GM21529 (cell line): ENCODE measurements around the gene ETAA1.

Experiments used
- ATAC-seq: cut with Tn5 transposase; IDR thresholded peaks from one replicate; pipeline ENCODE4 v1.9.1; 2021; ENCODE audit not compliant: unreplicated experiment

Gene ETAA1

GRCh38 chr2:67397143-67397986 lies at the start of gene ETAA1:
ETAA1 (plus strand) TSS chr2:67397333; CDS start chr2:67397449, 116 bp downstream.
- ATAC-seq: peak; percentile 99

- ATAC-seq: no peak
Measured at GRCh38 chr2:67366832-67367412, 30.2 kb upstream of the ETAA1 start.

GRCh38 chr2:67374481-67374880 lies 22.7 kb upstream of the ETAA1 start:
- ATAC-seq: no peak

GRCh38 chr2:67374949-67375348 lies 22.2 kb upstream of the ETAA1 start:
- no peak for ATAC-seq

GRCh38 chr2:67378555-67378954 lies 18.6 kb upstream of the ETAA1 start:
- no peak for ATAC-seq

GRCh38 chr2:67379048-67379447 lies 18.1 kb upstream of the ETAA1 start:
- ATAC-seq: no peak

- ATAC-seq: no peak
Measured at GRCh38 chr2:67384123-67384822, 12.9 kb upstream of the ETAA1 start.

- no peak for ATAC-seq
Measured at GRCh38 chr2:67388680-67389079, 8.5 kb upstream of the ETAA1 start.

GRCh38 chr2:67389286-67389685 lies 7.8 kb upstream of the ETAA1 start:
- ATAC-seq: no peak

- no peak for ATAC-seq
Measured at GRCh38 chr2:67389788-67390187, 7.3 kb upstream of the ETAA1 start.

GRCh38 chr2:67393237-67393636 lies 3.9 kb upstream of the ETAA1 start:
- no peak for ATAC-seq

GRCh38 chr2:67394734-67395133 lies 2.4 kb upstream of the ETAA1 start:
- ATAC-seq: no peak

GRCh38 chr2:67399144-67399543 lies 2.0 kb downstream of the ETAA1 start:
- no peak for ATAC-seq

- no peak for ATAC-seq
Measured at GRCh38 chr2:67399831-67400489, 2.8 kb downstream of the ETAA1 start.

GRCh38 chr2:67400560-67401485 lies 3.7 kb downstream of the ETAA1 start:
- ATAC-seq: no peak

GRCh38 chr2:67408346-67408745 lies 11.2 kb downstream of the ETAA1 start:
- ATAC-seq: no peak

- no peak for ATAC-seq
Measured at GRCh38 chr2:67412424-67412823, 15.3 kb downstream of the ETAA1 start.

- no peak for ATAC-seq
Measured at GRCh38 chr2:67414867-67415266, 17.7 kb downstream of the ETAA1 start.

GRCh38 chr2:67416136-67416535 lies 19.0 kb downstream of the ETAA1 start:
- no peak for ATAC-seq

GRCh38 chr2:67423489-67423888 lies 26.4 kb downstream of the ETAA1 start:
- no peak for ATAC-seq
